ENCODE results near the gene ARHGAP6.

GRCh38 chrX:11465648-11466411 is 199.9 kb downstream of the ARHGAP6 start:
- TF ChIP-seq CTCF (conservative IDR thresholded peaks at IDR 0.05) (no peak), ZFX (IDR thresholded peaks at IDR 0.05) (no peak)

Measured in C4-2B (cell line).